H1 (cell line): ENCODE results near the gene TRABD. TPM values are rescaled to one million over a fixed set of nuclear protein-coding genes. Genes with fewer than 3 reads are reported as not detected.

ENCODE experiments used
- CTCF ChIA-PET: fragments of 300-600 bp; sonication (Branson Sonifier 250); formaldehyde crosslinking; loops from one replicate; lab custom pipeline; 2021; ENCODE audit not compliant: partially characterized antibody; lab: Charles Lee
- POLR2A ChIA-PET: fragments of 300-600 bp; sonication (Branson Sonifier 250); formaldehyde crosslinking; loops from one replicate; lab custom pipeline; 2021; ENCODE audit warnings: inconsistent platforms; ENCODE audit not compliant: partially characterized antibody; lab: Charles Lee
- DNase-seq, 2 experiments: peaks; one replicate each; pipeline versions ENCODE4 v3.0.0 to v3.0.0-alpha.2; 2010 to 2022; ENCODE audit warnings: low spot score in 2 of 2, low read depth in 1 of 2, mixed read lengths in 1 of 2
- FAIRE-seq: peaks from 2 replicates; lab custom pipeline; 2011; peaks lifted over from hg19 to GRCh38; lab: Jason Lieb, UNC
- H2AFZ ChIP-seq: 2 replicates; pipeline ENCODE4 v1.8.1; 2012; ENCODE audit warnings: low read length, inconsistent platforms
- H2AK5ac ChIP-seq: 2 replicates; pipeline ENCODE4 v1.6.1; 2013; ENCODE audit warnings: low read depth, low read length
- H2BK120ac ChIP-seq: replicated peaks from 2 replicates; pipeline ENCODE3; 2013; ENCODE audit warnings: low read depth, low read length, inconsistent platforms
- H2BK12ac ChIP-seq: 2 replicates; pipeline ENCODE4 v1.6.1; 2013; ENCODE audit warnings: low read depth, low read length
- H2BK15ac ChIP-seq: 2 replicates; pipeline ENCODE4 v1.6.1; 2013; ENCODE audit warnings: low read length
- H2BK20ac ChIP-seq: 2 replicates; pipeline ENCODE4 v1.6.1; 2013; ENCODE audit warnings: low read length
- H2BK5ac ChIP-seq: 2 replicates; pipeline ENCODE4 v1.6.1; 2013; ENCODE audit warnings: low read depth, low read length
- H3K14ac ChIP-seq: 2 replicates; pipeline ENCODE4 v1.6.1; 2013; ENCODE audit warnings: inconsistent platforms; ENCODE audit not compliant: insufficient read length
- H3K18ac ChIP-seq: 2 replicates; pipeline ENCODE4 v1.6.1; 2013; ENCODE audit warnings: low read length; ENCODE audit errors: extremely low read depth
- H3K23ac ChIP-seq: 2 replicates; pipeline ENCODE4 v1.6.1; 2013; ENCODE audit warnings: inconsistent platforms; ENCODE audit not compliant: insufficient read length
- H3K23me2 ChIP-seq: 2 replicates; pipeline ENCODE4 v1.6.1; 2013; ENCODE audit warnings: low read depth, low read length
- H3K27ac ChIP-seq: 2 replicates; pipeline ENCODE4 v1.6.1; 2011; ENCODE audit warnings: low read depth, low read length, inconsistent platforms
- H3K27me3 ChIP-seq, 4 experiments: replicated peaks in 1 of 4; 1 replicate in 1 of 4; 2 replicates in 3 of 4; pipeline versions ENCODE4 v1.6.1 to v1.8.1; 2011 to 2013; ENCODE audit warnings: low read length in 3 of 4, mild to moderate bottlenecking in 3 of 4, inconsistent platforms in 2 of 4, mixed read lengths in 2 of 4, moderate library complexity in 1 of 4; ENCODE audit not compliant: control insufficient read depth in 3 of 4, insufficient read depth in 3 of 4; ENCODE audit errors: extremely low read depth in 1 of 4
- H3K36me3 ChIP-seq, 4 experiments: 2 replicates each; pipeline versions ENCODE4 v1.6.1 to v1.8.1; 2011 to 2013; ENCODE audit warnings: mild to moderate bottlenecking in 4 of 4, low read length in 3 of 4, moderate library complexity in 2 of 4, control low read depth in 1 of 4, inconsistent platforms in 1 of 4; ENCODE audit not compliant: insufficient read depth in 4 of 4, control insufficient read depth in 2 of 4
- H3K4ac ChIP-seq: replicated peaks from 2 replicates; pipeline ENCODE3; 2013; ENCODE audit warnings: low read length, low read depth, mixed read lengths, inconsistent platforms; ENCODE audit not compliant: insufficient read length
- H3K4me1 ChIP-seq, 4 experiments: replicated peaks in 1 of 4; 1 replicate in 1 of 4; 2 replicates in 3 of 4; pipeline versions ENCODE4 v1.6.1 to v1.8.1; 2011 to 2013; ENCODE audit warnings: low read length in 3 of 4, inconsistent platforms in 2 of 4, mixed read lengths in 1 of 4; ENCODE audit not compliant: insufficient read depth in 4 of 4, control insufficient read depth in 3 of 4
- H3K4me2 ChIP-seq, 2 experiments: 2 replicates each; pipeline versions ENCODE4 v1.6.1 to v1.8.1; 2011 to 2013; ENCODE audit warnings: low read depth in 2 of 2, low read length in 2 of 2, control low read depth in 1 of 2, inconsistent platforms in 1 of 2, mild to moderate bottlenecking in 1 of 2; ENCODE audit not compliant: insufficient read depth in 1 of 2
- H3K4me3 ChIP-seq, 4 experiments: fragments of 200-600, 300-600 bp in 1 of 4; sonication (generic), shearing (Covaris generic), sonication (Bioruptor Twin) in 1 of 4; 2 replicates each; pipeline versions ENCODE4 v1.5.1 to v1.8.1; 2011 to 2016; ENCODE audit warnings: low read length in 4 of 4, low read depth in 3 of 4, control low read depth in 2 of 4, inconsistent platforms in 2 of 4, mild to moderate bottlenecking in 2 of 4, mixed read lengths in 1 of 4, moderate library complexity in 1 of 4; ENCODE audit not compliant: insufficient read depth in 2 of 4; ENCODE audit errors: extremely low read depth in 1 of 4
- H3K56ac ChIP-seq: replicated peaks from 2 replicates; pipeline ENCODE3; 2013; ENCODE audit warnings: low read depth, mild to moderate bottlenecking, mixed read lengths, low read length, inconsistent platforms; ENCODE audit not compliant: insufficient read length
- H3K79me1 ChIP-seq: 2 replicates; pipeline ENCODE4 v1.6.1; 2013; ENCODE audit warnings: low read depth, low read length, control low read depth
- H3K79me2 ChIP-seq, 2 experiments: 2 replicates each; pipeline versions ENCODE4 v1.6.1 to v1.8.1; 2012 to 2013; ENCODE audit warnings: low read length in 2 of 2, mild to moderate bottlenecking in 2 of 2, inconsistent platforms in 1 of 2; ENCODE audit not compliant: insufficient read depth in 2 of 2, control insufficient read depth in 1 of 2
- H3K9ac ChIP-seq, 4 experiments: replicated peaks in 1 of 4; 1 replicate in 1 of 4; 2 replicates in 3 of 4; pipeline versions ENCODE4 v1.6.1 to v1.8.1; 2011 to 2013; ENCODE audit warnings: low read depth in 3 of 4, low read length in 3 of 4, control low read depth in 2 of 4, mild to moderate bottlenecking in 2 of 4, moderate library complexity in 2 of 4, inconsistent platforms in 1 of 4; ENCODE audit errors: extremely low read depth in 1 of 4
- H3K9me3 ChIP-seq, 2 experiments: 2 replicates each; pipeline versions ENCODE4 v1.6.1 to v1.8.1; 2012 to 2013; ENCODE audit warnings: mild to moderate bottlenecking in 2 of 2, moderate library complexity in 2 of 2, control low read depth in 1 of 2, inconsistent platforms in 1 of 2, low read depth in 1 of 2, low read length in 1 of 2, mixed read lengths in 1 of 2; ENCODE audit not compliant: insufficient read depth in 2 of 2
- H4K20me1 ChIP-seq, 2 experiments: replicated peaks in 1 of 2; 2 replicates each; pipeline versions ENCODE3 to v1.8.1; 2011 to 2013; ENCODE audit warnings: inconsistent platforms in 2 of 2, low read length in 2 of 2, mild to moderate bottlenecking in 1 of 2; ENCODE audit not compliant: insufficient read depth in 2 of 2, control insufficient read depth in 1 of 2
- H4K5ac ChIP-seq: 2 replicates; pipeline ENCODE4 v1.6.1; 2013; ENCODE audit warnings: low read length, low read depth, mixed read lengths, inconsistent platforms; ENCODE audit not compliant: insufficient read length
- H4K8ac ChIP-seq: 2 replicates; pipeline ENCODE4 v1.8.0; 2013; ENCODE audit warnings: mild to moderate bottlenecking, moderate library complexity, low read length, inconsistent platforms; ENCODE audit not compliant: insufficient read depth; ENCODE audit errors: extremely low read depth
- H4K91ac ChIP-seq: replicated peaks from 2 replicates; pipeline ENCODE3; 2013; ENCODE audit warnings: low read length, mixed read lengths, inconsistent platforms; ENCODE audit not compliant: insufficient read length
- EGR1 ChIP-seq: IDR thresholded peaks from 2 replicates; pipeline ENCODE4 v1.6.1; 2011; ENCODE audit warnings: low read depth, low read length, borderline replicate concordance
- POU5F1 ChIP-seq: IDR thresholded peaks from 2 replicates; pipeline ENCODE4 v1.6.1; 2011; ENCODE audit warnings: low read depth, mild to moderate bottlenecking, low read length, moderate library complexity
- WGBS, 2 experiments: shearing (Covaris generic) in 1 of 2; methylation state at CpG; one replicate each; pipeline versions ENCODE4 v1.1.6 to v1.1.7; 2013 to 2015; ENCODE audit warnings: low lambda C conversion rate in 2 of 2, mixed read lengths in 2 of 2, inconsistent platforms in 1 of 2, low coverage in 1 of 2, missing lambda C conversion rate in 1 of 2; ENCODE audit not compliant: insufficient replicate concordance in 2 of 2, insufficient coverage in 1 of 2, insufficient read length in 1 of 2; ENCODE audit errors: extremely low coverage in 1 of 2, missing lambda C conversion rate in 1 of 2; 5-methylcytosine and 5-hydroxymethylcytosine counted together
- polyA plus RNA-seq, 7 experiments: library from polyadenylated mRNA; depleted of rRNA in 3 of 7; stranded (reverse) in 5 of 7; unstranded in 2 of 7; fragments of >200 nt in 5 of 7; fragments of 200-250 nt in 2 of 7; gene quantifications; 1 replicate in 5 of 7; 2 replicates in 1 of 7; 4 replicates in 1 of 7; pipeline versions ENCODE4 v1.2.1 to v1.2.3, GENCODE V29; 2011 to 2013; ENCODE audit warnings: missing spikeins in 2 of 7, mixed read lengths in 2 of 7
- total RNA-seq: library from RNA; stranded (reverse); fragmentation: NEBNext Ultra II Directional; extraction: Animal tissue kit (Norgen Biotek cat#: 25700); gene quantifications from 2 replicates; pipeline ENCODE4 v1.2.1, GENCODE V29; 2021

Gene TRABD
- total and polyA plus RNA-seq, 2 of the 8 experiments (the other 6 are each of a cell fraction or from before 2014, with no cell fraction given) = 44.2 to 57.5 TPM

DNA sequence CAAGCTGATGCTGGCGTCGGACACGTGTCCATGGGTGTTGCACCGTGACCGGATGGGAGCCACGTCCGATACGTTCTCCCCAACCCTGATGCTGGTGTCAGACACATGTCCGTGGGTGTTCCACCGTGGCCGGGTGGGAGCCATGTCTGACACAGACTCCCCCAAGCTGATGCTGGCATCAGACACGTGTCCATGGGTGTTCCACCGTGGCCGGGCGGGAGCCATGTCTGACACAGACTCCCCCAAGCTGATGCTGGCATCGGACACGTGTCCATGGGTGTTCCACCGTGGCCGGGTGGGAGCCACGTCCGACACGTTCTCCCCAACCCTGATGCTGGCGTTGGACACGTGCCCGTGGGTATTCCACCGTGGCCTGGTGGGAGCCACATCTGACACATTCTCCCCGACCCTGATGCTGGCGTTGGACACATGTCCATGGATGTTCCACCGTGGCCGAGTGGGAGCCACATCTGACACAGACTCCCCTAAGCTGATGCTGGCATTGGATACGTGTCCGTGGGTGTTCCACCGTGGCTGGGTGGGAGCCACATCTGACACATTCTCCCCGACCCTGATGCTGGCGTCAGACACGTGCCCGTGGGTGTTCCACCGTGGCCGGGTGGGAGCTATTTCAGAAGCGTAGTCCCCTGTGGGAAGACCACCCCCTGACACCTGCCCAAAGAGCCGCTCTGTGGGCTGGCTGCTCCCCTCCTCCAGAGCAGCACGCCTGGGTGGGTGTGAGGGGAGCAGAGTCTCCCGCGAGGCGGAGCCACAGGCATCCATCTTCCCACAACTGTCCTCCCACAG, 35.1 kb downstream of the TRABD start:
- Histone ChIP-seq H3K79me1 (peaks cover 2% of the 10 kb centered on the region; the same call in 1 of the 2 replicates), H2BK120ac (no peak overlapping the region), H2BK20ac (no peak overlapping the region), H2BK15ac (no peak overlapping the region), H4K20me1 (peaks cover 7 to 30% of the 10 kb centered on the region in 2 experiments), H2BK12ac (no peak overlapping the region), H2AFZ (no peak overlapping the region), H3K4me3 (no peak overlapping the region), H3K18ac (no peak overlapping the region), H3K4me1 (peaks cover 0 to 11% (median 2%) of the 10 kb centered on the region in 4 experiments; a peak in 3 of 7 replicates), H3K27me3 (no peaks in the 10 kb centered on the region), H3K9ac (no peak overlapping the region), H4K91ac (no peak overlapping the region), H3K9me3 (no peaks in the 10 kb centered on the region; a peak in 1 of 4 replicates), H3K4me2 (no peak overlapping the region), H3K23me2 (no peaks in the 10 kb centered on the region)
- FAIRE-seq = no peak
- CTCF ChIA-PET = interaction anchor here (0.8 to 9.2 kb wide), 8 partner anchors 10 to 72 kb away, joined by 3 to 77 read pairs (median 4); no protein-coding TSS in a partner anchor
- 94% methylated on average over 40 of the region's 45 CpGs; no CpG with 5 or more reads in 1 of the 2 experiments for WGBS, 2 experiments
- TF ChIP-seq POU5F1 (no peak), EGR1 (peak; percentile 37; the same call in 1 of the 2 replicates)
- TF ChIP-seq, all 59 proteins: peak for 1
- peaks cover 7 to 41% (median 29%) of the 10 kb centered on the region in 4 experiments for H3K36me3 ChIP-seq
- H2BK5ac ChIP-seq = no peak overlapping the region
- no peak for DNase-seq
- H3K23ac ChIP-seq = no peak overlapping the region
- POLR2A ChIA-PET = interaction anchor here (0.8 to 1.0 kb wide), 2 partner anchors 9 to 225 kb away, joined by 3 to 4 read pairs; no protein-coding TSS in a partner anchor
- H3K14ac ChIP-seq = no peak overlapping the region
- no peak overlapping the region for H3K4ac ChIP-seq
- no peak overlapping the region for H4K5ac ChIP-seq
- H3K79me2 ChIP-seq = no peaks in the 10 kb centered on the region
- H2AK5ac ChIP-seq = no peak overlapping the region
- no peak overlapping the region for H3K27ac ChIP-seq
- no peak overlapping the region for H3K56ac ChIP-seq
- no peak overlapping the region; the same call in 1 of the 2 replicates for H4K8ac ChIP-seq
